LNCAP (cell line): Measurements from ENCODE around the gene RMDN2.

Experiments
- TF ChIP-seq, protein P1 (sequence below): fragments of 450-650 bp; IDR thresholded peaks from 2 replicates; pipeline ENCODE4 v1.5.1; 2017; ENCODE audit warnings: mild to moderate bottlenecking

The RMDN2 gene

GRCh38 chr2:37997629-37998028, 72.5 kb downstream of the RMDN2 start:
- TF ChIP-seq, protein P1, sequence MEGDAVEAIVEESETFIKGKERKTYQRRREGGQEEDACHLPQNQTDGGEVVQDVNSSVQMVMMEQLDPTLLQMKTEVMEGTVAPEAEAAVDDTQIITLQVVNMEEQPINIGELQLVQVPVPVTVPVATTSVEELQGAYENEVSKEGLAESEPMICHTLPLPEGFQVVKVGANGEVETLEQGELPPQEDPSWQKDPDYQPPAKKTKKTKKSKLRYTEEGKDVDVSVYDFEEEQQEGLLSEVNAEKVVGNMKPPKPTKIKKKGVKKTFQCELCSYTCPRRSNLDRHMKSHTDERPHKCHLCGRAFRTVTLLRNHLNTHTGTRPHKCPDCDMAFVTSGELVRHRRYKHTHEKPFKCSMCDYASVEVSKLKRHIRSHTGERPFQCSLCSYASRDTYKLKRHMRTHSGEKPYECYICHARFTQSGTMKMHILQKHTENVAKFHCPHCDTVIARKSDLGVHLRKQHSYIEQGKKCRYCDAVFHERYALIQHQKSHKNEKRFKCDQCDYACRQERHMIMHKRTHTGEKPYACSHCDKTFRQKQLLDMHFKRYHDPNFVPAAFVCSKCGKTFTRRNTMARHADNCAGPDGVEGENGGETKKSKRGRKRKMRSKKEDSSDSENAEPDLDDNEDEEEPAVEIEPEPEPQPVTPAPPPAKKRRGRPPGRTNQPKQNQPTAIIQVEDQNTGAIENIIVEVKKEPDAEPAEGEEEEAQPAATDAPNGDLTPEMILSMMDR = no peak

- TF ChIP-seq, protein P1 = no peak
Observed at GRCh38 chr2:38000485-38001222, 75.6 kb downstream of the RMDN2 start.

DNA sequence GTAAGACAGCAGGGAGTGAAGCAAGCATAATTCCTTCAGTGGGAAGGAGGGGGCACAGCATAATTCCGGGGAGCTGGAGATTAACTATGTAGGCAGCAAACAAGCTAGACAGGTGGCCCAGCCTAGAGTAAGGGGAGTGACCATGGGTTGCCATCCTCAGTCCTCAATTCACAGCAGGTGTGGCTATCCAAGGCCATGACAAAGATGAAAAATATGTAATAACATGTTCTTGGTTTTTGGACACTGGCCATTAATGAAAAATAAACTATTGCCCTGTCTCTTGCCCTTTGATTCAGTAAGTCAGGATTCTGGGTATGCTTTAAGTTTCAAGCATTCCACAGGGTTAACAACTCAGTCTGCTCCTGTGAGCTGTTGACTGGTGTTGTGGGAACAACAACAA, 85.9 kb downstream of the RMDN2 start:
- TF ChIP-seq, protein P1 = no peak

GRCh38 chr2:38013158-38013752, 88.2 kb downstream of the RMDN2 start:
- TF ChIP-seq, protein P1 = no peak

DNA sequence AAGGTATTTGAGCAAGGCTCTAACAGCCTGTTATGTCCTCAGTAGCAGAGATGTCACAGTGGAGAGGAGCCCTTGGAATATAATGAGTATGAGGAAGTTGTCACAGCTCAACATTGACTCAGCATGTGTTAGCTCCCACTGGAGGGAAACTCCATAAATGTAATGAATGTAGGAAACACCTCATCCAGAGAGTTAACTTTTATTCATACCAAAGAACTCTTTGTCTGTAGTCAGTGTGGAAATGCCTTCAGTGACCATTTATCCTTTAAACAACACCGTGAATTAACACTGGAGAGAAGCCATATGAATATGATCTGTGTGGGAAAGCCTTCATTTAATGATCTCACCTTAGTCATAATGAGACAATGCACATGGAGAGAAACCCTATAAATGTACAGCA, 91.1 kb downstream of the RMDN2 start:
- TF ChIP-seq, protein P1 = no peak

DNA sequence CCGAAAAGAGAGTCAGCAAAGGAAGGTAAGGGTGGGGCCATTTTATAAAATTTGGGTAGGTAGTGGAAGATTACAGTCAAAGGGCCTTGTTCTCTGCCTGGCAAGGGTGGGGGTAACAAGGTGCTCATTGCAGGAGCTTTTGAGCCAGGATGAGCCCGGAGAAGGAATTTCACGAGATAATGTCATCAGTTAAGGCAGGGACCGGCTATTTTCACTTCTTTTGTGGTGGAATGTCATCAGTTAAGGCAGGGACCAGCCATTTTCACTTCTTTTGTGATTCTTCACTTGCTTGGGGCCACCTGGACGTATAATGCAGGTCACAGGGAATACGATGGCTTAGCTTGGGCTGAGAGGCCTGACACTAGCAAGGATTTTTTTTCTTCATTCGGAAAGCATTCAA, 92.7 kb downstream of the RMDN2 start:
- TF ChIP-seq, protein P1 = no peak

DNA sequence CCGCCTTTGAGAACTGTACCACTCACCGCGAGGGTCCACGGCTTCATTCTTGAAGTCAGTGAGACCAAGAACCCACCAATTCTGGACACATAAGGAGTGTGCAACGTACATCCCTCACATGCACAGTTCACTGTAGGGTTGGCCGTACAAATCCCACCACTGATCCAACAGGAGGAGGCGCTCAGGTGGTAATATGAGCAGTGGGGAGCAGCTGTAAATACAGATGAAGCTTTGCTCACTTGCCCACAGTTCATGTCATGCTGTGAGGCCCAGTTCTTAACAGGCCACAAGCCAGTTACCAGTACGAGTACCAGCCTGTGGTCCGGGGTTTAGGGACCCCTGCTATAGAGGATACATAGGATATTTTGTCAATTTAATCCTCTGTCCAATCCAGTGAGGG, 96.5 kb downstream of the RMDN2 start:
- TF ChIP-seq, protein P1 = no peak
